HG03521 (cell line): ENCODE results near the gene CSRP1.

Experiments
- ATAC-seq: cut with Tn5 transposase; IDR thresholded peaks from one replicate; pipeline ENCODE4 v1.9.1; 2021; ENCODE audit warnings: mild to moderate bottlenecking, moderate library complexity; ENCODE audit not compliant: unreplicated experiment

Gene CSRP1

GRCh38 chr1:201457508-201457960 lies 49.4 kb downstream of the CSRP1 start:
- ATAC-seq: no peak

GRCh38 chr1:201456499-201457309 lies 50.2 kb downstream of the CSRP1 start:
- no peak for ATAC-seq

GRCh38 chr1:201455098-201455497 lies 51.8 kb downstream of the CSRP1 start:
- ATAC-seq: no peak

GRCh38 chr1:201454608-201455007 lies 52.3 kb downstream of the CSRP1 start:
- ATAC-seq: no peak

- no peak for ATAC-seq
Observed at GRCh38 chr1:201452866-201453265, 54.1 kb downstream of the CSRP1 start.

GRCh38 chr1:201450721-201451291 lies 56.1 kb downstream of the CSRP1 start:
- ATAC-seq: no peak

GRCh38 chr1:201448990-201449389 lies 57.9 kb downstream of the CSRP1 start:
- ATAC-seq: no peak

GRCh38 chr1:201447903-201448871 lies 58.7 kb downstream of the CSRP1 start:
- ATAC-seq: peak; percentile 80

GRCh38 chr1:201445310-201445709 lies 61.6 kb downstream of the CSRP1 start:
- ATAC-seq: no peak

GRCh38 chr1:201444792-201445191 lies 62.1 kb downstream of the CSRP1 start:
- no peak for ATAC-seq

- no peak for ATAC-seq
Observed at GRCh38 chr1:201443747-201444146, 63.2 kb downstream of the CSRP1 start.

GRCh38 chr1:201436969-201437368 lies 70.0 kb downstream of the CSRP1 start:
- ATAC-seq: no peak

- ATAC-seq: no peak
Observed at GRCh38 chr1:201436393-201436792, 70.5 kb downstream of the CSRP1 start.

- ATAC-seq: no peak
Observed at GRCh38 chr1:201434266-201434665, 72.7 kb downstream of the CSRP1 start.

- ATAC-seq: no peak
Observed at GRCh38 chr1:201433609-201434008, 73.3 kb downstream of the CSRP1 start.
